ENCODE results near the gene ITSN1.

GRCh38 chr21:33684068-33684467 is 41.8 kb downstream of the ITSN1 start:
- TF ChIP-seq CTCF (conservative IDR thresholded peaks at IDR 0.05 in 1 of 2, IDR thresholded peaks at IDR 0.05 in 1 of 2; ENCODE audit: extremely low read depth in 1 of 2, insufficient read depth in 1 of 2, low read depth in 1 of 2, low read length in 2 of 2) = no peak
- no peak for TF ChIP-seq EZH2 (IDR thresholded peaks at IDR 0.05; ENCODE audit: borderline replicate concordance, low read length)
